ENCODE measurements around the gene RSF1. TPM values are rescaled to one million over a fixed set of nuclear protein-coding genes. Genes with fewer than 3 reads are reported as not detected.

RSF1 gene
- total RNA-seq, 2 experiments from 2014 or later = 50.3 to 54.2 TPM

GRCh38 chr11:77732143-77732542 is 88.4 kb downstream of the RSF1 start:
- no peak for DNase-seq
- no peak overlapping the region for H3K4me3 Mint-ChIP-seq
- intact Hi-C loops (cut with micrococcal nuclease) = no loop called here
- H3K4me1 Mint-ChIP-seq (ENCODE audit: low read depth) = peaks cover 2% of the 10 kb centered on the region
- H3K27me3 Mint-ChIP-seq (ENCODE audit: low read depth) = no peaks in the 10 kb centered on the region
- H3K27ac Mint-ChIP-seq = no peak overlapping the region
- peaks cover 47% of the 10 kb centered on the region for H3K36me3 Mint-ChIP-seq (ENCODE audit: low read depth)
- H3K9me3 Mint-ChIP-seq = peaks cover 14% of the 10 kb centered on the region
- CTCF ChIA-PET = no interaction called here

- Mint-ChIP-seq H3K4me1 (ENCODE audit: low read depth) (peaks cover 10% of the 10 kb centered on the region), H3K36me3 (ENCODE audit: low read depth) (peaks cover 38% of the 10 kb centered on the region), H3K4me3 (no peak overlapping the region), H3K9me3 (peaks cover 14% of the 10 kb centered on the region), H3K27me3 (ENCODE audit: low read depth) (no peaks in the 10 kb centered on the region), H3K27ac (no peak overlapping the region)
- CTCF ChIA-PET = no interaction called here
- no peak for DNase-seq
- intact Hi-C loops (cut with micrococcal nuclease) = no loop called here
Measured at GRCh38 chr11:77730789-77731188, 89.7 kb downstream of the RSF1 start.

GRCh38 chr11:77729063-77729462 is 91.5 kb downstream of the RSF1 start:
- DNase-seq = no peak
- Mint-ChIP-seq H3K9me3 (peaks cover 14% of the 10 kb centered on the region), H3K27ac (no peak overlapping the region), H3K4me3 (no peak overlapping the region), H3K36me3 (ENCODE audit: low read depth) (peaks cover 35% of the 10 kb centered on the region), H3K4me1 (ENCODE audit: low read depth) (peaks cover 10% of the 10 kb centered on the region), H3K27me3 (ENCODE audit: low read depth) (no peaks in the 10 kb centered on the region)
- CTCF ChIA-PET = no interaction called here
- intact Hi-C loops (cut with micrococcal nuclease) = no loop called here

- Mint-ChIP-seq H3K27ac (no peak overlapping the region), H3K27me3 (ENCODE audit: low read depth) (no peaks in the 10 kb centered on the region), H3K36me3 (ENCODE audit: low read depth) (peaks cover 34% of the 10 kb centered on the region), H3K4me1 (ENCODE audit: low read depth) (peaks cover 10% of the 10 kb centered on the region), H3K9me3 (peaks cover 14% of the 10 kb centered on the region), H3K4me3 (no peak overlapping the region)
- DNase-seq = no peak
- intact Hi-C loops (cut with micrococcal nuclease) = no loop called here
- CTCF ChIA-PET = no interaction called here
Measured at GRCh38 chr11:77728203-77728786, 92.2 kb downstream of the RSF1 start.

- H3K27ac Mint-ChIP-seq = no peak overlapping the region
- H3K27me3 Mint-ChIP-seq (ENCODE audit: low read depth) = no peaks in the 10 kb centered on the region
- peaks cover 10% of the 10 kb centered on the region for H3K9me3 Mint-ChIP-seq
- H3K4me1 Mint-ChIP-seq (ENCODE audit: low read depth) = peaks cover 10% of the 10 kb centered on the region
- intact Hi-C loops (cut with micrococcal nuclease) = no loop called here
- peaks cover 28% of the 10 kb centered on the region for H3K36me3 Mint-ChIP-seq (ENCODE audit: low read depth)
- CTCF ChIA-PET = no interaction called here
- no peak for DNase-seq
- no peak overlapping the region for H3K4me3 Mint-ChIP-seq
Measured at GRCh38 chr11:77726524-77726923, 94.0 kb downstream of the RSF1 start.

GRCh38 chr11:77725433-77725832 is 95.1 kb downstream of the RSF1 start:
- no peak for DNase-seq
- intact Hi-C loops (cut with micrococcal nuclease) = no loop called here
- Mint-ChIP-seq H3K4me3 (no peak overlapping the region), H3K4me1 (ENCODE audit: low read depth) (peaks cover 10% of the 10 kb centered on the region), H3K9me3 (peaks cover 2% of the 10 kb centered on the region), H3K27me3 (ENCODE audit: low read depth) (no peaks in the 10 kb centered on the region), H3K27ac (no peak overlapping the region), H3K36me3 (ENCODE audit: low read depth) (peaks cover 22% of the 10 kb centered on the region)
- CTCF ChIA-PET = no interaction called here

GRCh38 chr11:77724636-77725035 is 95.9 kb downstream of the RSF1 start:
- Mint-ChIP-seq H3K27ac (no peak overlapping the region), H3K9me3 (no peaks in the 10 kb centered on the region), H3K36me3 (ENCODE audit: low read depth) (peaks cover 24% of the 10 kb centered on the region), H3K4me3 (no peak overlapping the region), H3K27me3 (ENCODE audit: low read depth) (no peaks in the 10 kb centered on the region), H3K4me1 (ENCODE audit: low read depth) (peaks cover 10% of the 10 kb centered on the region)
- CTCF ChIA-PET = no interaction called here
- DNase-seq = no peak
- intact Hi-C loops (cut with micrococcal nuclease) = no loop called here

GRCh38 chr11:77723024-77723423 is 97.5 kb downstream of the RSF1 start:
- H3K27ac Mint-ChIP-seq = no peak overlapping the region
- intact Hi-C loops (cut with micrococcal nuclease) = no loop called here
- H3K4me3 Mint-ChIP-seq = no peak overlapping the region
- peaks cover 9% of the 10 kb centered on the region for H3K4me1 Mint-ChIP-seq (ENCODE audit: low read depth)
- no peaks in the 10 kb centered on the region for H3K27me3 Mint-ChIP-seq (ENCODE audit: low read depth)
- no peaks in the 10 kb centered on the region for H3K9me3 Mint-ChIP-seq
- CTCF ChIA-PET = no interaction called here
- no peak for DNase-seq
- H3K36me3 Mint-ChIP-seq (ENCODE audit: low read depth) = peaks cover 31% of the 10 kb centered on the region

GRCh38 chr11:77710358-77710757 is 110.2 kb downstream of the RSF1 start:
- H3K9me3 Mint-ChIP-seq = no peaks in the 10 kb centered on the region
- CTCF ChIA-PET = no interaction called here
- intact Hi-C loops (cut with micrococcal nuclease) = loop anchor here (5.0 kb wide), 1 partner anchor 107 kb away; no protein-coding TSS in a partner anchor
- H3K27ac Mint-ChIP-seq = no peak overlapping the region
- H3K4me1 Mint-ChIP-seq (ENCODE audit: low read depth) = peaks cover 22% of the 10 kb centered on the region
- no peak overlapping the region for H3K4me3 Mint-ChIP-seq
- peaks cover 7% of the 10 kb centered on the region for H3K36me3 Mint-ChIP-seq (ENCODE audit: low read depth)
- no peaks in the 10 kb centered on the region for H3K27me3 Mint-ChIP-seq (ENCODE audit: low read depth)
- no peak for DNase-seq

- Mint-ChIP-seq H3K4me1 (ENCODE audit: low read depth) (peaks cover 22% of the 10 kb centered on the region), H3K9me3 (no peaks in the 10 kb centered on the region), H3K27ac (peak overlapping the region; percentile 24), H3K4me3 (no peak overlapping the region), H3K27me3 (ENCODE audit: low read depth) (no peaks in the 10 kb centered on the region), H3K36me3 (ENCODE audit: low read depth) (peaks cover 12% of the 10 kb centered on the region)
- CTCF ChIA-PET = interaction anchor here (0.6 to 1.2 kb wide), 6 partner anchors 9 to 127 kb away, joined by 3 to 4 read pairs (median 4); no protein-coding TSS in a partner anchor
- no peak for DNase-seq
- intact Hi-C loops (cut with micrococcal nuclease) = loop anchor here (5.0 kb wide), 1 partner anchor 69 kb away; the partner anchor contains the start of gene CLNS1A
Measured at GRCh38 chr11:77705876-77706579, 114.5 kb downstream of the RSF1 start.

GRCh38 chr11:77705195-77705875 is 115.2 kb downstream of the RSF1 start:
- Mint-ChIP-seq H3K4me3 (no peak overlapping the region), H3K9me3 (no peaks in the 10 kb centered on the region), H3K27me3 (ENCODE audit: low read depth) (no peaks in the 10 kb centered on the region), H3K36me3 (ENCODE audit: low read depth) (peaks cover 12% of the 10 kb centered on the region), H3K27ac (no peak overlapping the region), H3K4me1 (ENCODE audit: low read depth) (peaks cover 21% of the 10 kb centered on the region)
- CTCF ChIA-PET = interaction anchor here (0.6 to 1.2 kb wide), 4 partner anchors 8 to 127 kb away, joined by 3 to 4 read pairs (median 4); no protein-coding TSS in a partner anchor
- peak; percentile 31 for DNase-seq
- intact Hi-C loops (cut with micrococcal nuclease) = loop anchor here (5.0 kb wide), 1 partner anchor 68 kb away; the partner anchor contains the start of gene CLNS1A

- CTCF ChIA-PET = no interaction called here
- Mint-ChIP-seq H3K4me3 (no peak overlapping the region), H3K36me3 (ENCODE audit: low read depth) (peaks cover 12% of the 10 kb centered on the region), H3K27me3 (ENCODE audit: low read depth) (no peaks in the 10 kb centered on the region), H3K9me3 (no peaks in the 10 kb centered on the region), H3K27ac (no peak overlapping the region), H3K4me1 (ENCODE audit: low read depth) (peaks cover 20% of the 10 kb centered on the region)
- no peak for DNase-seq
- intact Hi-C loops (cut with micrococcal nuclease) = no loop called here
Measured at GRCh38 chr11:77704029-77704428, 116.5 kb downstream of the RSF1 start.
